ENCODE data around the gene RAB3GAP1. TPM values are rescaled to one million over a fixed set of nuclear protein-coding genes. Genes with fewer than 3 reads are reported as not detected.
A peak's percentile ranks its signal among the peaks of the same experiment; 100 is the strongest.
"Not testable (repeated sequence)": the region's sequence is repeated elsewhere in the genome, so short reads cannot be mapped to it uniquely, and the experiment has no call there.

Gene RAB3GAP1
- total RNA-seq, 2 experiments from 2014 or later, result 34.5 to 39.8 TPM

- Mint-ChIP-seq H3K4me1 (peaks cover 25% of the 10 kb centered on the region), H3K36me3 (ENCODE audit: low read depth) (peaks cover 50% of the 10 kb centered on the region)
- CTCF ChIA-PET; intact Hi-C loops (cut with DNase I, micrococcal nuclease); POLR2A ChIA-PET; H3K9me3 Mint-ChIP-seq (ENCODE audit: low read depth); H3K4me3 Mint-ChIP-seq; H3K27me3 Mint-ChIP-seq; DNase-seq; ATAC-seq; H3K27ac Mint-ChIP-seq: not testable (repeated sequence)
Observed at GRCh38 chr2:135089597-135089996, 37.5 kb downstream of the RAB3GAP1 start.

- Mint-ChIP-seq H3K27me3 (no peaks in the 10 kb centered on the region), H3K4me1 (peaks cover 14% of the 10 kb centered on the region), H3K4me3 (no peak overlapping the region), H3K27ac (no peak overlapping the region), H3K36me3 (ENCODE audit: low read depth) (peaks cover 47% of the 10 kb centered on the region), H3K9me3 (ENCODE audit: low read depth) (peaks cover 2% of the 10 kb centered on the region)
- intact Hi-C loops (cut with DNase I, micrococcal nuclease), result no loop called here
- POLR2A ChIA-PET, result no interaction called here
- DNase-seq (no peak), ATAC-seq (no peak)
- CTCF ChIA-PET, result interaction anchor here (0.6 to 1.2 kb wide), 4 partner anchors 21 to 49 kb away, joined by 3 read pairs; no protein-coding TSS in a partner anchor
Observed at GRCh38 chr2:135091681-135092080, 39.6 kb downstream of the RAB3GAP1 start.

DNA sequence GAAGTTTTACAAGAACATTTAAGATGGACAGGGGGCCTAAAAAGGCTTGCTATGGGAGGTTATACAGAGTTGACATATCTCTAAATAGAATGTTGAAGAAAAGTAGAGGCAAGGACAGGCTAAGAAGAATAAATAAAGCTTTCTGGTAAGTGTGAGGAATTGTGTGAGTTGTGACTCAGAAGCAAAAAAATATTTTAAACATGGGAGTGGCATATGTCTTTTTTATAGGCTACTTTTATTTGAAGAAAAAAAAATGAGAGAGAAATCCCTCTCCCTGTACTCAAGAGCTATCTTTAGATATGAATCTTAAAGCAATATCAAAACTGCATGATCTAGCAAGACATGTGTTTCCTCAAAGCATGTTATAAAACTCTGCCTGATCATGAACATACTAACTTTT is 41.1 kb downstream of the RAB3GAP1 start:
- H3K36me3 Mint-ChIP-seq (ENCODE audit: low read depth), result peaks cover 41% of the 10 kb centered on the region

GRCh38 chr2:135093670-135094330 is 41.7 kb downstream of the RAB3GAP1 start:
- DNase-seq, result no peak
- CTCF ChIA-PET, result interaction anchor here (0.6 kb wide), 2 partner anchors 68 to 746 kb away, joined by 3 read pairs; no protein-coding TSS in a partner anchor
- no peak overlapping the region for H3K27ac Mint-ChIP-seq
- H3K27me3 Mint-ChIP-seq, result no peaks in the 10 kb centered on the region
- POLR2A ChIA-PET, result no interaction called here
- H3K4me3 Mint-ChIP-seq, result no peak overlapping the region
- H3K4me1 Mint-ChIP-seq, result peaks cover 15% of the 10 kb centered on the region
- intact Hi-C loops (cut with DNase I, micrococcal nuclease), result no loop called here
- ATAC-seq, result no peak
- H3K9me3 Mint-ChIP-seq (ENCODE audit: low read depth), result peaks cover 2% of the 10 kb centered on the region
- H3K36me3 Mint-ChIP-seq (ENCODE audit: low read depth), result peaks cover 39% of the 10 kb centered on the region

More for the DNA sequence above, 41.1 kb downstream of the RAB3GAP1 start:
- ChIA-PET CTCF (interaction anchor here (0.6 to 1.1 kb wide), 3 partner anchors 67 to 746 kb away, joined by 3 read pairs; no protein-coding TSS in a partner anchor), POLR2A (no interaction called here)
- no peaks in the 10 kb centered on the region for H3K27me3 Mint-ChIP-seq
- no peak for DNase-seq
- no peak overlapping the region for H3K4me3 Mint-ChIP-seq
- H3K27ac Mint-ChIP-seq, result peak overlapping the region; percentile 21
- no peak for ATAC-seq
- peaks cover 14% of the 10 kb centered on the region for H3K4me1 Mint-ChIP-seq
- intact Hi-C loops (cut with DNase I, micrococcal nuclease), result no loop called here
- peaks cover 2% of the 10 kb centered on the region for H3K9me3 Mint-ChIP-seq (ENCODE audit: low read depth)

DNA sequence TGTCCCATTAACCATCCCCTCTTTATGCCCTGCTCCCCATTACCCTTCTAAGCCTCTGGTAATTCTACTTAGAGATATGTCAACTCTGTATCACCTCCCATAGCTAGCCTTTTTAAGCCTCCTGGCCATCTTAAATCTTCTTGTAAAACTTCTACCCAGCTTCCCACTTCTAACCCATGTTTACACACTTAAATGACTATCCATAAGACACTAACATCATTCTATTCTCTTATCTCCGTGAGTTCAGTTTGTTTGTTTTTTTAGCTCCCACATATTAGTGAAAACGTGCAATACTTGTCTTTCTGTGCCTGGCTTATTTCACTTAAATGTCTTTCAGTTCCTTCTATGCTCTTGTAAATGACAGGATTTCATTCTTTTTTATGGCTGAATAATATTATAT is 42.4 kb downstream of the RAB3GAP1 start:
- H3K27me3 Mint-ChIP-seq, result no peaks in the 10 kb centered on the region
- POLR2A ChIA-PET, result no interaction called here
- intact Hi-C loops (cut with DNase I, micrococcal nuclease), result no loop called here
- no peak overlapping the region for H3K27ac Mint-ChIP-seq
- no peaks in the 10 kb centered on the region for H3K9me3 Mint-ChIP-seq (ENCODE audit: low read depth)
- peaks cover 32% of the 10 kb centered on the region for H3K36me3 Mint-ChIP-seq (ENCODE audit: low read depth)
- ATAC-seq, result no peak
- H3K4me1 Mint-ChIP-seq, result peaks cover 21% of the 10 kb centered on the region
- no peak overlapping the region for H3K4me3 Mint-ChIP-seq
- CTCF ChIA-PET, result no interaction called here
- DNase-seq, result no peak

DNA sequence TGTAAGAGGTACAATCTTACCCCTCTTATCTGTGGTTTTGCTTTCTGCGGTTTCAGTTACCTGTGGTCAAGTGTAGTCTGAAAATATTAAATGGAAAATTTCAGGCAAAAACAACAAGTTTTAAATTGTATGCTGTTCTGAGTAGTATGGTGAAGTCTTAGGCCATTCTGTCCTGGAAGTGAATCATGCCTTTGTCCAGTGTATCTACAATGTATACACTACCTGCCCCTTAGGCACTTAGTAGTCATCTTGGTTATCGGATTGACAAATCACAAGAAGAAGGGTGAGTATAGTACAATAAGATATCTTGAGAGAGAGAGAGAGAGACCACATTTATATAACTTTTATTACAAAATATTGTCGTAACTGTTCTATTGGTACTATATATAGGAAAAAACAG is 43.5 kb downstream of the RAB3GAP1 start:
- H3K9me3 Mint-ChIP-seq (ENCODE audit: low read depth), result no peaks in the 10 kb centered on the region
- H3K27me3 Mint-ChIP-seq, result no peaks in the 10 kb centered on the region
- intact Hi-C loops (cut with DNase I, micrococcal nuclease), result no loop called here
- CTCF ChIA-PET, result no interaction called here
- no peak overlapping the region for H3K4me3 Mint-ChIP-seq
- no peak overlapping the region for H3K27ac Mint-ChIP-seq
- ATAC-seq, result no peak
- POLR2A ChIA-PET, result no interaction called here
- DNase-seq, result no peak
- peaks cover 31% of the 10 kb centered on the region for H3K36me3 Mint-ChIP-seq (ENCODE audit: low read depth)
- peaks cover 26% of the 10 kb centered on the region for H3K4me1 Mint-ChIP-seq

DNA sequence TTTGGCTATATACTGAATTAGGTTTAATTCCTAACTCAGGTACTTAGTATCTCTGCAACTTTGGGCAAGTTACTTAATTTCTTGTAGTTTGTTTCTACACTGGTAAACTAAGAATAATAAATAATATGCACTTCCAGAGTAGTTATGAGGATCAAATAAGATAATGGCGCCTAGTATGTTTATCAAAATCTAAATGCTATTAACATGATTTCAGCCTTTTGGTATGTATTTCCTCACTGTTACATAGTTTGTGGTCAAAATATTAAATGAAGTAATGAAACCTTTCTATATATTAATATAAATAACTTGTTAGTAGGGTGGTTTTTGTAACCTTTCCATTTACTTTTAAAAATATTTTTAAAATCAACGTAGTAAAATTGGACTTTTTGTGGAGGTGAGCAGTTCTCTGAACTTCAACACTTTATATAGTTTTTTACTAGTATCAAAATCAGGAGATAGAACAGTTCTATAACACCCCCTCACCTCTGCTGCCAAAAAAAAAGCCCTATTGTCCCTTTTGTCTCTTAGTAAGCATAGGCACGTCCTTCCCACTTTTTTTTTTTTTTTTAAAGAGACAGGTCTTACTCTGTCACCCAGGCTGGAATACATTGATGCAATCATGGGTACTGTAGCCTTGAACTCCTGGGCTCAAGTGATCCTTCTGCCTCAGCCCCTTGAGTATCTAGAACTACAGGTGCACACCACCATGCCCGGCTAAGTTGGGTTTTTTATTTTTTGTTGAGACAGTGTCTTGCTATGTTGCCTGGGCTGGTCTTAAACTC is 44.8 kb downstream of the RAB3GAP1 start:
- no peak overlapping the region for H3K4me3 Mint-ChIP-seq
- ATAC-seq, result no peak
- ChIA-PET CTCF (no interaction called here), POLR2A (no interaction called here)
- no peaks in the 10 kb centered on the region for H3K9me3 Mint-ChIP-seq (ENCODE audit: low read depth)
- H3K27ac Mint-ChIP-seq, result no peak overlapping the region
- peaks cover 30% of the 10 kb centered on the region for H3K4me1 Mint-ChIP-seq
- no peaks in the 10 kb centered on the region for H3K27me3 Mint-ChIP-seq
- DNase-seq, result no peak
- intact Hi-C loops (cut with DNase I, micrococcal nuclease), result no loop called here
- peaks cover 35% of the 10 kb centered on the region for H3K36me3 Mint-ChIP-seq (ENCODE audit: low read depth)

GRCh38 chr2:135097532-135098231 is 45.6 kb downstream of the RAB3GAP1 start:
- POLR2A ChIA-PET, result no interaction called here
- H3K36me3 Mint-ChIP-seq (ENCODE audit: low read depth), result peaks cover 37% of the 10 kb centered on the region
- CTCF ChIA-PET, result interaction anchor here (0.6 kb wide), 1 partner anchor 1381 kb away, joined by 3 read pairs; no protein-coding TSS in a partner anchor
- no peak overlapping the region for H3K4me3 Mint-ChIP-seq
- ATAC-seq (no peak), DNase-seq (no peak)
- intact Hi-C loops (cut with DNase I, micrococcal nuclease), result no loop called here
- peak overlapping the region; percentile 27 for H3K27ac Mint-ChIP-seq
- peaks cover 30% of the 10 kb centered on the region for H3K4me1 Mint-ChIP-seq
- H3K9me3 Mint-ChIP-seq (ENCODE audit: low read depth), result no peaks in the 10 kb centered on the region
- H3K27me3 Mint-ChIP-seq, result no peaks in the 10 kb centered on the region

DNA sequence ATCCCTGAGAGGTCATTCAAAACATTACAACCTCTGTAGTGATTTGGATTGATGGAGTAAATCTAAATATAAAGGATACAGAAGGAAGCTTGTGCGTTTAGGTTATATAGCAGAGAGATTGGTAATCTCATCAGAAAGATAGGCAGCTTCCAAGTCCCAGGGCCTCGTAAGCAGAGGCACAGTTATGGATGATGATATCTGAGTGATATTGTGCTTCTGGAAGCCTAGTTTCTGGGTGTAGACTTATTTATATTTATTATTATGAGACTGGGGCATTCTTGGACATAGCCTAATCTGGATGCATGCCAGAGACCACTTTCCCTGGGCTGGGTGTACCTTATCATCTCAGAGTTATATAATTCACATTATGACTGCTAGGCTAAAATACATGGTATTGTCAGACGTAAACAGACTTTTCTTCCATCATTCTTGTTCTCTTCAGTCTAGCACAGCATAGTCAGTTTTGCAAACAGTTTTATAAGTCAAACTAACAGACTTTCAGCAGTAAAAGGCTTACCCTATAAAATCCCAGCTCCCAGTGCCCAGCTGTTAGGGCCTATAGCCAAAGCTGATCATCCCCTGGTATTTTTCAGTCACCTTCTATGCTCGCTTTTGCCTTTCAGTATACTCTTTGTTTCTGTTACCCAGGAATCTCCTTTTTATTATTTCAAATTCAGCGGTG is 47.9 kb downstream of the RAB3GAP1 start:
- Mint-ChIP-seq H3K27me3 (no peaks in the 10 kb centered on the region), H3K27ac (peak overlapping the region; percentile 25), H3K4me3 (no peak overlapping the region), H3K36me3 (ENCODE audit: low read depth) (peaks cover 43% of the 10 kb centered on the region), H3K4me1 (peaks cover 33% of the 10 kb centered on the region), H3K9me3 (ENCODE audit: low read depth) (no peaks in the 10 kb centered on the region)
- ChIA-PET CTCF (no interaction called here), POLR2A (no interaction called here)
- intact Hi-C loops (cut with DNase I, micrococcal nuclease), result no loop called here
- DNase-seq (no peak), ATAC-seq (no peak)

DNA sequence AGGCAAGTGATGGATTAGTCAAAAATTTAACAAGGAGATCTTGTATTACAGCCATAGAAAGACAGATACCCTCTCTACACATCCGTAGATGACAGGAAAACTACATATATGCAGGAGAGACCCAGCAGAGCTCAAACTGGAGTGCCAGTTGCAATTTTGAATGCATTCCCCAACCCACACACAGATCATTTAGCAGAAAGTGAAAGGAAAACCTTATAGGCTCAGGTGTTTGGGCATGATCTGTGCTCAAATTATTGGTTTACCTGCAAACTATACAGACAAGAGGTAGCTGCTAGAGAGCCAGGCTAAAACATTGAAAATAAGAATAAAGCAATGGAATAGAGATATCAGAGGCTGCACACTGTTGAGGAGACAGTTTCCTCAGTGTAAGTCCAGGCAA is 51.8 kb downstream of the RAB3GAP1 start:
- intact Hi-C loops (cut with DNase I, micrococcal nuclease), result no loop called here
- H3K27ac Mint-ChIP-seq, result no peak overlapping the region

More for the DNA sequence above, 51.8 kb downstream of the RAB3GAP1 start:
- H3K4me3 Mint-ChIP-seq, result no peak overlapping the region
- H3K27me3 Mint-ChIP-seq, result no peaks in the 10 kb centered on the region
- ChIA-PET CTCF (no interaction called here), POLR2A (interaction anchor here (0.6 kb wide), 1 partner anchor 498 kb away, joined by 3 read pairs; no protein-coding TSS in a partner anchor)
- H3K4me1 Mint-ChIP-seq, result peaks cover 25% of the 10 kb centered on the region
- ATAC-seq (no peak), DNase-seq (no peak)
- no peaks in the 10 kb centered on the region for H3K9me3 Mint-ChIP-seq (ENCODE audit: low read depth)
- peaks cover 49% of the 10 kb centered on the region for H3K36me3 Mint-ChIP-seq (ENCODE audit: low read depth)

All from activated CD4-positive, alpha-beta T cell treated with anti-CD3 and anti-CD28 coated beads for 36 hours (primary cell).